Parathyroid adenoma (tissue), 2 donors: ENCODE measurements around the gene ACO2.
A peak's percentile ranks its signal among the peaks of the same experiment; 100 is the strongest.

Experiments
- H2AFZ ChIP-seq: fragments of 300-600 bp; sonication (generic); one replicate; pipeline ENCODE4 v1.7.0; 2017; ENCODE audit warnings: antibody characterized with exemption, mild to moderate bottlenecking
- H3K27ac ChIP-seq: fragments of 300-600 bp; sonication (generic); one replicate; pipeline ENCODE4 v1.7.0; 2017
- H3K27me3 ChIP-seq: fragments of 300-600 bp; sonication (generic); one replicate; pipeline ENCODE4 v1.7.0; 2017; ENCODE audit warnings: low read length; ENCODE audit not compliant: control insufficient read depth, insufficient read depth
- H3K36me3 ChIP-seq: fragments of 300-600 bp; sonication (generic); one replicate; pipeline ENCODE4 v1.7.0; 2017; ENCODE audit warnings: low read length; ENCODE audit not compliant: control insufficient read depth, insufficient read depth
- H3K4me1 ChIP-seq: fragments of 300-600 bp; sonication (generic); one replicate; pipeline ENCODE4 v1.7.0; 2017; ENCODE audit warnings: control low read depth
- H3K4me2 ChIP-seq: fragments of 300-600 bp; sonication (generic); one replicate; pipeline ENCODE4 v1.7.0; 2017; ENCODE audit warnings: low read length
- H3K4me3 ChIP-seq: fragments of 300-600 bp; sonication (generic); one replicate; pipeline ENCODE4 v1.7.0; 2017; ENCODE audit warnings: low read depth, low read length
- H3K79me2 ChIP-seq: fragments of 300-600 bp; sonication (generic); one replicate; pipeline ENCODE4 v1.7.0; 2017; ENCODE audit warnings: control low read depth
- H3K9ac ChIP-seq: fragments of 300-600 bp; sonication (generic); one replicate; pipeline ENCODE4 v1.7.0; 2017; ENCODE audit warnings: mild to moderate bottlenecking
- H3K9me3 ChIP-seq: fragments of 300-600 bp; sonication (generic); one replicate; pipeline ENCODE4 v1.7.0; 2017; ENCODE audit warnings: low read length; ENCODE audit not compliant: control insufficient read depth
- CTCF ChIP-seq: fragments of 300-600 bp; sonication (generic); IDR thresholded peaks from one replicate; pipeline ENCODE4 v1.7.0; 2017; ENCODE audit warnings: antibody characterized with exemption, mild to moderate bottlenecking
- donor health status: primary hyperparathyroidism.

The ACO2 gene

GRCh38 chr22:41500303-41500702 is 31.4 kb downstream of the ACO2 start:
- Histone ChIP-seq H3K9ac (no peak overlapping the region), H3K9me3 (no peaks in the 10 kb centered on the region), H3K4me2 (no peak overlapping the region), H3K4me3 (no peak overlapping the region), H3K4me1 (peaks cover 8% of the 10 kb centered on the region), H2AFZ (no peak overlapping the region), H3K79me2 (peaks cover 35% of the 10 kb centered on the region), H3K36me3 (no peaks in the 10 kb centered on the region), H3K27me3 (no peaks in the 10 kb centered on the region), H3K27ac (peak overlapping the region; percentile 88)
- TF ChIP-seq CTCF = no peak

- peaks cover 27% of the 10 kb centered on the region for H3K79me2 ChIP-seq
- H2AFZ ChIP-seq = no peak overlapping the region
- H3K9me3 ChIP-seq = no peaks in the 10 kb centered on the region
- no peak overlapping the region for H3K4me3 ChIP-seq
- H3K27ac ChIP-seq = peak overlapping the region; percentile 51
- no peak overlapping the region for H3K4me2 ChIP-seq
- no peaks in the 10 kb centered on the region for H3K27me3 ChIP-seq
- no peaks in the 10 kb centered on the region for H3K36me3 ChIP-seq
- peak; percentile 12 for TF ChIP-seq CTCF
- no peak overlapping the region for H3K9ac ChIP-seq
- H3K4me1 ChIP-seq = peaks cover 8% of the 10 kb centered on the region
Observed at GRCh38 chr22:41501209-41501608, 32.3 kb downstream of the ACO2 start.

- H3K9ac ChIP-seq = no peak overlapping the region
- no peaks in the 10 kb centered on the region for H3K36me3 ChIP-seq
- no peaks in the 10 kb centered on the region for H3K9me3 ChIP-seq
- no peak for TF ChIP-seq CTCF
- no peak overlapping the region for H3K27ac ChIP-seq
- H3K4me1 ChIP-seq = peaks cover 33% of the 10 kb centered on the region
- peaks cover 16% of the 10 kb centered on the region for H3K79me2 ChIP-seq
- no peak overlapping the region for H3K4me3 ChIP-seq
- no peaks in the 10 kb centered on the region for H3K27me3 ChIP-seq
- H2AFZ ChIP-seq = no peak overlapping the region
- H3K4me2 ChIP-seq = no peak overlapping the region
Observed at GRCh38 chr22:41504397-41504796, 35.5 kb downstream of the ACO2 start.

GRCh38 chr22:41504816-41505215 is 35.9 kb downstream of the ACO2 start:
- Histone ChIP-seq H3K27me3 (no peaks in the 10 kb centered on the region), H3K4me1 (peaks cover 34% of the 10 kb centered on the region), H3K4me2 (no peak overlapping the region), H2AFZ (no peak overlapping the region), H3K36me3 (no peaks in the 10 kb centered on the region), H3K27ac (no peak overlapping the region), H3K9me3 (no peaks in the 10 kb centered on the region), H3K4me3 (no peak overlapping the region), H3K9ac (no peak overlapping the region), H3K79me2 (peaks cover 16% of the 10 kb centered on the region)
- TF ChIP-seq CTCF = no peak

GRCh38 chr22:41505511-41506220 is 36.7 kb downstream of the ACO2 start:
- Histone ChIP-seq H3K36me3 (no peaks in the 10 kb centered on the region), H2AFZ (no peak overlapping the region), H3K27me3 (no peaks in the 10 kb centered on the region), H3K9ac (no peak overlapping the region), H3K4me1 (peaks cover 32% of the 10 kb centered on the region), H3K9me3 (no peaks in the 10 kb centered on the region), H3K4me3 (no peak overlapping the region), H3K4me2 (no peak overlapping the region), H3K79me2 (peaks cover 18% of the 10 kb centered on the region), H3K27ac (no peak overlapping the region)
- no peak for TF ChIP-seq CTCF
